ENCODE results near the gene NFIA. TPM values are rescaled to one million over a fixed set of nuclear protein-coding genes. Genes with fewer than 3 reads are reported as not detected.

The NFIA gene
- total and polyA plus RNA-seq, 2 of the 13 experiments (the other 11 are each of a cell fraction or from before 2014, with no cell fraction given) = 14.7 to 28.5 TPM

- TF ChIP-seq RNF219 (CRISPR knock-in tag; IDR thresholded peaks at IDR 0.05) (no peak), TCF12 (IDR thresholded peaks at IDR 0.05) (no peak), TCF12 (CRISPR knock-in tag; IDR thresholded peaks at IDR 0.05) (no peak), SMARCC2 (IDR thresholded peaks at IDR 0.05) (peak; percentile 72; the same call in 1 of the 2 replicates), MAFG (CRISPR knock-in tag; IDR thresholded peaks at IDR 0.05) (no peak), SKI (IDR thresholded peaks at IDR 0.05; ENCODE audit: partially characterized antibody) (peak; percentile 60), KDM5B (CRISPR knock-in tag; IDR thresholded peaks at IDR 0.05; ENCODE audit: borderline replicate concordance) (no peak), ZBTB26 (CRISPR knock-in tag; IDR thresholded peaks at IDR 0.05; ENCODE audit: borderline replicate concordance) (no peak), ATM (IDR thresholded peaks at IDR 0.05; ENCODE audit: borderline replicate concordance) (no peak), HNRNPLL (IDR thresholded peaks at IDR 0.05; ENCODE audit: low read depth, low read length, poor library complexity, severe bottlenecking) (no peak), PLRG1 (conservative IDR thresholded peaks at IDR 0.05) (no peak), ZMYM2 (CRISPR knock-in tag; IDR thresholded peaks at IDR 0.05) (peak; percentile 65), ARID5B (CRISPR knock-in tag; IDR thresholded peaks at IDR 0.05) (peak; percentile 76), AHDC1 (CRISPR knock-in tag; IDR thresholded peaks at IDR 0.05; ENCODE audit: borderline replicate concordance) (peak; percentile 49; the same call in 1 of the 2 replicates), MEF2D (CRISPR knock-in tag; IDR thresholded peaks at IDR 0.05) (no peak), SOX13 (IDR thresholded peaks at IDR 0.05) (no peak), SOX13 (CRISPR knock-in tag; conservative IDR thresholded peaks at IDR 0.05 in 1 of 2, IDR thresholded peaks at IDR 0.05 in 1 of 2) (peak in 1 of 2 experiments; percentile 20; a peak in 1 of 4 replicates), GLI4 (CRISPR knock-in tag; IDR thresholded peaks at IDR 0.05; ENCODE audit: borderline replicate concordance) (no peak)
Observed at GRCh38 chr1:61379693-61380092, 297.3 kb downstream of the NFIA start (continued).
